22Rv1 (cell line): ENCODE data around the gene SH2D3C.

Source experiments
- CTCF ChIP-seq: fragments of 450-650 bp; IDR thresholded peaks from 2 replicates; pipeline ENCODE4 v1.5.1; 2017; ENCODE audit warnings: mild to moderate bottlenecking
- ZFX ChIP-seq: fragments of 450-650 bp; IDR thresholded peaks from 2 replicates; pipeline ENCODE4 v1.6.1; 2017; ENCODE audit warnings: antibody characterized with exemption, borderline replicate concordance

DNA sequence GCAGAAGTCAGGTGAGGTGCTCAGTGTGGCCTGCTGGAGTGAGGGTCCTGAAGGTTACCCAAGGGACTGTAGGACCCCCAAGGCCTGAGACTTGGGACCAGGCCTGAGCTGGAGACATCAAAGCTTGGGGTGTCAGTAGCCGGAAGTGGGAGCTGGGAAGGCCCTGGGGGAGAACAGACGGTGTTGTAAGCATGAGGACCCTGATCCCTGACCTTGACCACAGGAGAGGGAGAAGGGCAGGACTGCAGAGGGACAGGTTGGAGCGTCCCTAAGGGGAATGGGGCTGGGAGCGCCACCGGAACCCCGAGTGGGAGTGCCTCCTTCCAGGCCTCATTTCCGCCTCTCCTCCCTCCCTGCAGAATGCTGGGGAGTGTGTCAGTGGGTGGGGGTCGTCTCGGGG is 62.1 kb downstream of the SH2D3C start:
- no peak for TF ChIP-seq CTCF
- no peak for TF ChIP-seq ZFX
